H54 (cell line): ENCODE measurements around the gene FCHO1.
A peak's percentile ranks its signal among the peaks of the same experiment; 100 is the strongest.

ENCODE experiments used
- DNase-seq: peaks from one replicate; pipeline ENCODE4 v3.0.0; 2011; ENCODE audit warnings: low spot score, mixed read lengths; ENCODE audit not compliant: insufficient read length
- FAIRE-seq: peaks from 3 replicates; lab custom pipeline; 2011; peaks lifted over from hg19 to GRCh38; lab: Jason Lieb, UNC
- POLR2A ChIP-seq: IDR thresholded peaks from 2 replicates; pipeline ENCODE4 v1.6.1; 2011; ENCODE audit warnings: low read depth, mild to moderate bottlenecking, low read length

FCHO1 gene

GRCh38 chr19:17724655-17725054, 26.6 kb upstream of the FCHO1 start:
- no peak for DNase-seq
- FAIRE-seq: no peak
- TF ChIP-seq POLR2A: no peak

- no peak for FAIRE-seq
- no peak for TF ChIP-seq POLR2A
- no peak for DNase-seq
Measured at GRCh38 chr19:17725422-17726078, 25.7 kb upstream of the FCHO1 start.

- no peak for FAIRE-seq
- TF ChIP-seq POLR2A: no peak
- no peak for DNase-seq
Measured at GRCh38 chr19:17726136-17726741, 25.0 kb upstream of the FCHO1 start.

DNA sequence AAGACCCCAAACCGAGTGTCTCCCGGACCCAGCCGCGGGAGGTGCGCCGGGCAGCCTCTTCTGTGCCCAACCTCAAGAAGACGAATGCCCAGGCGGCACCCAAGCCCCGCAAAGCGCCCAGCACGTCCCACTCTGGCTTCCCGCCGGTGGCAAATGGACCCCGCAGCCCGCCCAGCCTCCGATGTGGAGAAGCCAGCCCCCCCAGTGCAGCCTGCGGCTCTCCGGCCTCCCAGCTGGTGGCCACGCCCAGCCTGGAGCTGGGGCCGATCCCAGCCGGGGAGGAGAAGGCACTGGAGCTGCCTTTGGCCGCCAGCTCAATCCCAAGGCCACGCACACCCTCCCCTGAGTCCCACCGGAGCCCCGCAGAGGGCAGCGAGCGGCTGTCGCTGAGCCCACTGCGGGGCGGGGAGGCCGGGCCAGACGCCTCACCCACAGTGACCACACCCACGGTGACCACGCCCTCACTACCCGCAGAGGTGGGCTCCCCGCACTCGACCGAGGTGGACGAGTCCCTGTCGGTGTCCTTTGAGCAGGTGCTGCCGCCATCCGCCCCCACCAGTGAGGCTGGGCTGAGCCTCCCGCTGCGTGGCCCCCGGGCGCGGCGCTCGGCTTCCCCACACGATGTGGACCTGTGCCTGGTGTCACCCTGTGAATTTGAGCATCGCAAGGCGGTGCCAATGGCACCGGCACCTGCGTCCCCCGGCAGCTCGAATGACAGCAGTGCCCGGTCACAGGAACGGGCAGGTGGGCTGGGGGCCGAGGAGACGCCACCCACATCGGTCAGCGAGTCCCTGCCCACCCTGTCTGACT, 24.1 kb upstream of the FCHO1 start:
- TF ChIP-seq POLR2A: no peak
- DNase-seq: no peak
- no peak for FAIRE-seq

DNA sequence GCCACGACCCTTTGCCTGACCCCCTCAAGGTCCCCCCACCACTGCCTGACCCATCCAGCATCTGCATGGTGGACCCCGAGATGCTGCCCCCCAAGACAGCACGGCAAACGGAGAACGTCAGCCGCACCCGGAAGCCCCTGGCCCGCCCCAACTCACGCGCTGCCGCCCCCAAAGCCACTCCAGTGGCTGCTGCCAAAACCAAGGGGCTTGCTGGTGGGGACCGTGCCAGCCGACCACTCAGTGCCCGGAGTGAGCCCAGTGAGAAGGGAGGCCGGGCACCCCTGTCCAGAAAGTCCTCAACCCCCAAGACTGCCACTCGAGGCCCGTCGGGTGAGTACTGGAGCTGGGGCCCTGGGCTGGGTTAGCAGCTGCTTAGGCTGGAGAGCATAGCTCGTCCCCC, 23.4 kb upstream of the FCHO1 start:
- TF ChIP-seq POLR2A: no peak
- FAIRE-seq: no peak
- no peak for DNase-seq

GRCh38 chr19:17733127-17733526, 18.1 kb upstream of the FCHO1 start:
- TF ChIP-seq POLR2A: no peak
- DNase-seq: no peak
- no peak for FAIRE-seq

DNA sequence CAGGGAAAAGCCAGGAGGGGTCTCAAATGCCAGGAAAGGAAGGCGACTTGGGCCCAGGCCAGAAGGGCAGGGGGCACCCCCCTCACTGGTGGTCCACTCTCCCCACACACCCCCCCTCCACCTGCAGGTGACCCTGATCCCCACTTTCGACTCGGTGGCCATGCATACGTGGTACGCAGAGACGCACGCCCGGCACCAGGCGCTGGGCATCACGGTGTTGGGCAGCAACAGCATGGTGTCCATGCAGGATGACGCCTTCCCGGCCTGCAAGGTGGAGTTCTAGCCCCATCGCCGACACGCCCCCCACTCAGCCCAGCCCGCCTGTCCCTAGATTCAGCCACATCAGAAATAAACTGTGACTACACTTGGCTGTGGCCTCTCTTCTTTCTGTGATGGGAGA, 17.1 kb upstream of the FCHO1 start:
- no peak for FAIRE-seq
- no peak for DNase-seq
- no peak for TF ChIP-seq POLR2A

DNA sequence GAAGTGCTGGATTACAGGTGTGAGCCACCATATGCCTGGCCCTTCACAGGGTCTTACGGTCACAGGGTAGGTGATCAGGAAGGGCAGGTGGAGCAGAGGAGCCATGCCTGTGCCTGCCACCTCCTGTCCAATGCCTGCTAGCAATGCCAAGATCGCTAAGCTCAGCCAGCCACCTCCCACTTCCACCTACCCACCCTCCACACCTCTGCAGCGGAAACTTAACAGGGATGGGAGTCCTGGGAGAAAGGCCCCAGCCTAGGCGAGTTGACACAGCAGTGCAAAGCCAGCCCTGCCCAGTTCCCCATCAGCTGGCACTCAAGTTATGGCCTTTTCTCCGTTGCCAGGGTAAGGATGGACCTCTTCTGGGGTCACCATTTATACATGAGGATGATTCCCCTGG, 15.9 kb upstream of the FCHO1 start:
- FAIRE-seq (no peak), DNase-seq (no peak)
- no peak for TF ChIP-seq POLR2A

- TF ChIP-seq POLR2A: no peak
- DNase-seq (no peak), FAIRE-seq (no peak)
Measured at GRCh38 chr19:17737690-17738153, 13.6 kb upstream of the FCHO1 start.

DNA sequence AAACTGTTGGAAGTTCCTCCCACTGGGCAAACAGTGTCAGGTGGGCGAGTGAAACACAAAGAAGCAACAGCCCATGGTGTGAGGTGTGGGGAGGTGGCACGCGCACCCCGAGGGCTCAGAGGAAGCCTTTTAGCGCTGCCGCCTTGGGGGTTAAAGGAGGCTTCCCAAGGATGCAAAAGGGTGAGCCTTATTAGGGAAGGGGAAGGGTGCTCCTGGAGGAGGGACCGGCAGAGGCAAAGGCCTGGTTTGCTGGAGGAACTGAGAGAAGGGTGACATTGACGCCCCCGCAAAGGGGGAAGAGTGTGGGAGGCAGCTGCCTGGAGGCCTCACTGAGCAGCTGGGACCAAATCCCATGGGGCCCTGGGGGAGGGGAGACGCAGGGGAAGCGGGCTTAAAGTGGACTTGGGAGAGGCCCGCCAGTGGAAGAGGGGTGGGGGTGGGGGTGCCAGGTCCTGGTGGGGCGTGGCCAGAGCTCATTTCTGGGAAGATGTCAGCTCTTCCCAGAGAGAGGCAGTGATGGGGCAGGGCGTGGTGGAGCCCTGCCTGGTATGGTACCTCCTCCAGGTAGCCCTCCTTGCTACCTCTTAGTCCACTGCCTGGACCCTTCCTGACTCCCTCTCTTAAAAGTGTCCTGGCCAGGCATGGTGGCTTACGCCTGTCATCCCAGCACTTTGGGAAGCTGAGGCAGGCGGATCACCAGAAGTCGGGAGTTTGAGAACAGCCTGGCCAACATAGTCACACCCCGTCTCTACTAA, 12.0 kb upstream of the FCHO1 start:
- no peak for TF ChIP-seq POLR2A
- DNase-seq: no peak
- FAIRE-seq: no peak

- no peak for TF ChIP-seq POLR2A
- FAIRE-seq (no peak), DNase-seq (no peak)
Measured at GRCh38 chr19:17741456-17741855, 9.8 kb upstream of the FCHO1 start.

DNA sequence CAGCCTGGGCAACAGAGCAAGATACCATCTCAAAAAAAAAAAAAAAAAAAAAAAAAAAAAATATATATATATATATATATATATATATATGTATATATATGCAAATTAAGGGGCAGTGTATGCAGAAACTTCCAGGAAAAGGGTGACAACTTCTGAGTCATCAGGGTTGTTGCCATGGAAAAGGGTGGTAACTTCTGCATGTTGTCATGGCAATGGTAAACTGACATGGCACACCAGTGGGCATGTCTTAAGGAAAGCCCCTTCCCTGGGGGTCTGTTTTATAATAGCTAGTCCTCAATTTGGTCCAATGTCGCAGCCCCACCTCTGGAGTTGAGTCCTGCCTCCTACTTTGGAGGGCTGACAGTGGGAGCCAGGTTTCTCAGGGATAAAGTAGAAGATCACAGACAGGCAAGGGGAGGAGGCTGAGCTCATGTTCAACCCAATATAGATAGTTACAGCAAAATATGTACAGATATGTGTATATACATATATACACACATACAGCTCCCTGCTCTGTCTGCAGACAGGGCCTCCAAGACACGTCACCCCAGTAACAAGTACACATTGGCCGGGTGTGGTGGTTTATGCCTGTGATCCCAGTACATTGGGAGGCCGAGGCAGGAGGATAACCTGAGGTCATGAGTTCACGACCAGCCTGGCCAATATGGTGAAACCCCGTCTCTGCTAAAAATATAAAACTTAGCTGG, 7.2 kb upstream of the FCHO1 start:
- FAIRE-seq (no peak), DNase-seq (no peak)
- TF ChIP-seq POLR2A: no peak

GRCh38 chr19:17747205-17748098, 3.8 kb upstream of the FCHO1 start:
- DNase-seq (peak; percentile 95), FAIRE-seq (peak; percentile 38)
- no peak for TF ChIP-seq POLR2A
